Osteoblast (primary cell): ENCODE results near the gene PCCA. TPM values are rescaled to one million over a fixed set of nuclear protein-coding genes. Genes with fewer than 3 reads are reported as not detected.
"Not testable (repeated sequence)": the region's sequence is repeated elsewhere in the genome, so short reads cannot be mapped to it uniquely, and the experiment has no call there.

ENCODE experiments used
- DNase-seq: peaks from one replicate; pipeline ENCODE4 v3.0.0; 2011; ENCODE audit warnings: low spot score, mixed read lengths; ENCODE audit not compliant: insufficient read length; ENCODE audit errors: missing footprints
- H2AFZ ChIP-seq: 2 replicates; pipeline ENCODE4 v1.6.0; 2011; ENCODE audit warnings: mild to moderate bottlenecking, low read length
- H3K27ac ChIP-seq: 2 replicates; pipeline ENCODE4 v1.5.1; 2011; ENCODE audit warnings: mild to moderate bottlenecking, low read depth, low read length, moderate library complexity
- H3K27me3 ChIP-seq: 2 replicates; pipeline ENCODE4 v1.6.0; 2012; ENCODE audit warnings: mild to moderate bottlenecking, control low read depth, inconsistent platforms, low read length, moderate library complexity; ENCODE audit not compliant: insufficient read depth
- H3K36me3 ChIP-seq: 2 replicates; pipeline ENCODE4 v1.5.1; 2011; ENCODE audit warnings: mild to moderate bottlenecking, low read length, control low read depth, moderate library complexity; ENCODE audit not compliant: insufficient read depth
- H3K4me1 ChIP-seq: 2 replicates; pipeline ENCODE4 v1.5.1; 2011; ENCODE audit warnings: mild to moderate bottlenecking, low read length, control low read depth, moderate library complexity; ENCODE audit not compliant: insufficient read depth
- H3K4me2 ChIP-seq: 2 replicates; pipeline ENCODE4 v1.6.0; 2011; ENCODE audit warnings: mild to moderate bottlenecking, low read length; ENCODE audit not compliant: insufficient read depth
- H3K4me3 ChIP-seq: fragments of 200-600 bp; sonication (generic); 3 replicates; pipeline ENCODE4 v1.5.1; 2012; ENCODE audit warnings: mild to moderate bottlenecking, low read length, inconsistent platforms; ENCODE audit not compliant: insufficient read depth
- H3K79me2 ChIP-seq: 2 replicates; pipeline ENCODE4 v1.6.0; 2012; ENCODE audit warnings: mild to moderate bottlenecking, low read length, control low read depth, inconsistent platforms; ENCODE audit not compliant: insufficient read depth
- H3K9me3 ChIP-seq: 2 replicates; pipeline ENCODE4 v1.5.1; 2011; ENCODE audit warnings: low read depth, low read length, control low read depth
- H4K20me1 ChIP-seq: 2 replicates; pipeline ENCODE4 v1.6.0; 2012; ENCODE audit warnings: mild to moderate bottlenecking, low read length, control low read depth; ENCODE audit not compliant: insufficient read depth
- total RNA-seq: library from RNA; depleted of rRNA; stranded (reverse); fragments of >200 nt; gene quantifications from 2 replicates; pipeline ENCODE4 v1.2.3, GENCODE V29; 2012
- TF ChIP-seq, protein P1 (sequence below): IDR thresholded peaks from 2 replicates; pipeline ENCODE4 v1.5.1; 2011; ENCODE audit warnings: mild to moderate bottlenecking, low read depth, low read length, moderate library complexity; ENCODE audit errors: extremely low read depth

The PCCA gene
- total RNA-seq, 1 donor: 40.5 TPM

DNA sequence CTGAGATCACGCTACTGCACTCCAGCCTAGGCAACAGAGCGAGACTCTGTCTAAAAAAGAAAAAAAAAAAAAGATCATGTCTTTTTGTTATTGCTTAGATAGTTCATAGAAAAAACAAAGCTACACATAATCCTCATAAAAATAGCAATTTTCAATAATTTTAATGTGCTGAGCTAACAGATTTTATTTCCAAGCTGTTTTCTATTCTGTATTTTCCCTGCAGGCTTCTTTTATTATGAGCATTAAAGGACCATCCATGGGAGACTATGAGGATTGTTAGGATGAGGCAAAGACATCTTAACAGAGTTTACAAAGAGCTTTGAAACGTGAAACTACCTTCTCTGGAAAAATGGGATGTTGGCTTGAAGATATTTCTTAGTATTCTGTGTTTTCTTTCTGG lies 71.6 kb downstream of the PCCA start:
- H2AFZ ChIP-seq: no peak overlapping the region
- H3K27me3 ChIP-seq: no peaks in the 10 kb centered on the region
- no peak for DNase-seq
- H3K27ac ChIP-seq: no peak overlapping the region
- H3K9me3 ChIP-seq: no peaks in the 10 kb centered on the region
- H4K20me1 ChIP-seq: no peaks in the 10 kb centered on the region
- peaks cover 9% of the 10 kb centered on the region for H3K4me1 ChIP-seq
- TF ChIP-seq, protein P1, sequence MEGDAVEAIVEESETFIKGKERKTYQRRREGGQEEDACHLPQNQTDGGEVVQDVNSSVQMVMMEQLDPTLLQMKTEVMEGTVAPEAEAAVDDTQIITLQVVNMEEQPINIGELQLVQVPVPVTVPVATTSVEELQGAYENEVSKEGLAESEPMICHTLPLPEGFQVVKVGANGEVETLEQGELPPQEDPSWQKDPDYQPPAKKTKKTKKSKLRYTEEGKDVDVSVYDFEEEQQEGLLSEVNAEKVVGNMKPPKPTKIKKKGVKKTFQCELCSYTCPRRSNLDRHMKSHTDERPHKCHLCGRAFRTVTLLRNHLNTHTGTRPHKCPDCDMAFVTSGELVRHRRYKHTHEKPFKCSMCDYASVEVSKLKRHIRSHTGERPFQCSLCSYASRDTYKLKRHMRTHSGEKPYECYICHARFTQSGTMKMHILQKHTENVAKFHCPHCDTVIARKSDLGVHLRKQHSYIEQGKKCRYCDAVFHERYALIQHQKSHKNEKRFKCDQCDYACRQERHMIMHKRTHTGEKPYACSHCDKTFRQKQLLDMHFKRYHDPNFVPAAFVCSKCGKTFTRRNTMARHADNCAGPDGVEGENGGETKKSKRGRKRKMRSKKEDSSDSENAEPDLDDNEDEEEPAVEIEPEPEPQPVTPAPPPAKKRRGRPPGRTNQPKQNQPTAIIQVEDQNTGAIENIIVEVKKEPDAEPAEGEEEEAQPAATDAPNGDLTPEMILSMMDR: no peak
- no peak overlapping the region for H3K4me2 ChIP-seq
- no peaks in the 10 kb centered on the region for H3K79me2 ChIP-seq
- H3K36me3 ChIP-seq: no peaks in the 10 kb centered on the region
- H3K4me3 ChIP-seq: no peak overlapping the region

DNA sequence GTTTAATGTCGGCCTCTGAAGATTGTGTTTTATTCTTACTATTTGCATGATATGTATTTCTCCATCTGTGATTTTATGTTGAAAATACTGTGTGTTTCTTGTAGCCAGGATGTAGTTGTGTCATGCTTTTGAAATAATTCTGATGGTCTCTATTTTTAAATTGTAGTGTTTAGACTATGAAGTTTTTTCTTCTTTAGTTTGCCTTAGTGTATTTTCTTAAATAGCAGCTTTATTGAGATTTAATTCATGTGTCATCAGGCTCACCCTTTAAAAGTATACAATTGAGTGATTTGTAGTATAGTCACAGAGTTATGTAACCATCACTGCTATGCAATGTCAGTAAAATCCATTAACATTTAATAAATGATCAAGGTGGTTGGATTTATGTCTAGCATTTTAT lies 74.5 kb downstream of the PCCA start:
- Histone ChIP-seq H3K27ac (no peak overlapping the region), H2AFZ (no peak overlapping the region), H3K36me3 (no peaks in the 10 kb centered on the region), H4K20me1 (no peaks in the 10 kb centered on the region), H3K4me2 (no peak overlapping the region), H3K27me3 (no peaks in the 10 kb centered on the region), H3K4me1 (no peaks in the 10 kb centered on the region), H3K9me3 (no peaks in the 10 kb centered on the region), H3K4me3 (no peak overlapping the region), H3K79me2 (no peaks in the 10 kb centered on the region)
- TF ChIP-seq, protein P1: no peak
- no peak for DNase-seq

DNA sequence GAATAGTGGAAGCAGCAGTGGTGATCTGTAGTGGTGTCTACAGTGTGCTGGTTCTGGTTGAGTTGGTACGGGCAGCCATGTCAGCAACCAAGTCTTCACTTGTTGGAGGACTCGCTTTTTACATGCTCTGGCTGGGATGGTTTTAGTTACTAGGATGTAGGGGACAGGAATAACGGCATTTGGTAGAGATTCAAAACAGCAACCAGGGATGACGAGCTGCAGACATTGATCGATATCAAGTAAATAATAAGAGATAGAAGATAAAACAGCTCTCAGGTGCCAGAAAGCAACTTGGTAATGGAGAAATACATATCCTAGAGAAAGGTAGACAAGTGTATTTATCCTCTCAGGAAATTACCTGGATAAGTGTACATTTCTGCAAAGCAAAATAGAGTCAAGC lies 84.3 kb downstream of the PCCA start:
- TF ChIP-seq, protein P1: no peak
- no peak overlapping the region for H3K4me2 ChIP-seq
- peaks cover 5% of the 10 kb centered on the region for H4K20me1 ChIP-seq
- no peaks in the 10 kb centered on the region for H3K27me3 ChIP-seq
- H3K36me3 ChIP-seq: no peaks in the 10 kb centered on the region
- H3K79me2 ChIP-seq: peaks cover 3% of the 10 kb centered on the region
- no peak overlapping the region for H3K27ac ChIP-seq
- H3K4me1 ChIP-seq: peaks cover 6% of the 10 kb centered on the region
- no peak overlapping the region for H3K4me3 ChIP-seq
- no peaks in the 10 kb centered on the region for H3K9me3 ChIP-seq
- no peak for DNase-seq
- no peak overlapping the region for H2AFZ ChIP-seq

DNA sequence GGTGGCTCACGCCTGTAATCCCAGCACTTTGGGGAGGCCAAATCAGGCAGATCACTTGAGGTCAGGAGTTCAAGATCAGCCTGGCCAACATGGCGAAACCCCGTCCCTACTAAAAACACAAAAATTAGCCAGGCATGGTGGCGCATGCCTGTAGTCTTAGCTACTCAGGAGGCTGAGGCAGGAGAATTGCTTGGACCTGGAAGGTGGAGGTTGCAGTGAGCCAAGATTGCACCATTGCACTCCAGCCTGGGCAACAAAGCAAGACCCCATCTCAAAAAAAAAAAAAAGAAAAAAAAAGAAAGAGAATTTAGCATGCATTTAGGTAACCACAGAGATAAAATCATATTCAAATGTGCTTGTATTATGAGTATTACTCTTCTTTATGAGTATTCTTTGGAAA lies 85.6 kb downstream of the PCCA start:
- H3K4me2 ChIP-seq, DNase-seq, H3K27ac ChIP-seq, H2AFZ ChIP-seq, H3K36me3 ChIP-seq, H3K4me1 ChIP-seq, H4K20me1 ChIP-seq, H3K79me2 ChIP-seq, H3K9me3 ChIP-seq, H3K27me3 ChIP-seq, H3K4me3 ChIP-seq: not testable (repeated sequence)
